Ectodermal cell (in vitro differentiated cells): ENCODE measurements around the gene CYP4A11.
"Not testable (repeated sequence)": the region's sequence is repeated elsewhere in the genome, so short reads cannot be mapped to it uniquely, and the experiment has no call there.

ENCODE experiments used
- H3K27ac ChIP-seq: 2 replicates; pipeline ENCODE4 v1.7.0; 2013; ENCODE audit warnings: mild to moderate bottlenecking, low read depth, low read length; ENCODE audit not compliant: insufficient read depth, poor library complexity, severe bottlenecking
- H3K27me3 ChIP-seq: 2 replicates; pipeline ENCODE4 v1.7.0; 2013; ENCODE audit warnings: mild to moderate bottlenecking, low read length; ENCODE audit not compliant: insufficient read depth, control insufficient read depth, poor library complexity, severe bottlenecking
- H3K36me3 ChIP-seq: one replicate; pipeline ENCODE4 v1.7.0; 2013; ENCODE audit warnings: low read length; ENCODE audit not compliant: control insufficient read depth, insufficient read depth
- H3K4me1 ChIP-seq: one replicate; pipeline ENCODE4 v1.7.0; 2013; ENCODE audit warnings: low read length; ENCODE audit not compliant: control insufficient read depth, insufficient read depth
- H3K4me3 ChIP-seq: 2 replicates; pipeline ENCODE4 v1.7.0; 2013; ENCODE audit warnings: low read depth, low read length, control low read depth; ENCODE audit not compliant: insufficient read depth
- H3K9me3 ChIP-seq: 2 replicates; pipeline ENCODE4 v1.7.0; 2013; ENCODE audit warnings: mild to moderate bottlenecking, low read length, moderate library complexity; ENCODE audit not compliant: control insufficient read depth
- WGBS, 2 experiments: methylation state at CpG; one replicate each; pipeline ENCODE4 v1.1.7; 2013; ENCODE audit warnings: missing lambda C conversion rate in 2 of 2; 5-methylcytosine and 5-hydroxymethylcytosine counted together

Gene CYP4A11

GRCh38 chr1:46927249-46927835 is 13.9 kb downstream of the CYP4A11 start:
- Histone ChIP-seq H3K4me1 (no peaks in the 10 kb centered on the region), H3K9me3 (no peaks in the 10 kb centered on the region), H3K36me3 (no peaks in the 10 kb centered on the region), H3K27ac (no peak overlapping the region), H3K4me3 (no peak overlapping the region), H3K27me3 (no peaks in the 10 kb centered on the region)
- 93% methylated on average over 3 of the region's 3 CpGs for WGBS, 2 experiments

GRCh38 chr1:46910790-46911189 is 30.5 kb downstream of the CYP4A11 start:
- H3K27ac ChIP-seq: no peak overlapping the region
- no peaks in the 10 kb centered on the region for H3K4me1 ChIP-seq
- no peaks in the 10 kb centered on the region for H3K27me3 ChIP-seq
- no peaks in the 10 kb centered on the region for H3K36me3 ChIP-seq
- 79 to 91% methylated on average over 2 of the region's 2 CpGs for WGBS, 2 experiments
- no peak overlapping the region for H3K4me3 ChIP-seq
- no peaks in the 10 kb centered on the region for H3K9me3 ChIP-seq

GRCh38 chr1:46903481-46903880 is 37.8 kb downstream of the CYP4A11 start:
- no peaks in the 10 kb centered on the region for H3K9me3 ChIP-seq
- 88 to 91% methylated on average over 4 of the region's 4 CpGs for WGBS, 2 experiments
- no peaks in the 10 kb centered on the region for H3K4me1 ChIP-seq
- no peak overlapping the region for H3K4me3 ChIP-seq
- no peaks in the 10 kb centered on the region for H3K36me3 ChIP-seq
- no peak overlapping the region for H3K27ac ChIP-seq
- no peaks in the 10 kb centered on the region for H3K27me3 ChIP-seq

GRCh38 chr1:46900401-46900800 is 40.9 kb downstream of the CYP4A11 start:
- 95 to 100% methylated on average over 1 of the region's 1 CpG for whole genome bisulfite sequencing, 2 experiments

GRCh38 chr1:46881656-46882055 is 59.6 kb downstream of the CYP4A11 start:
- H3K4me3 ChIP-seq, H3K4me1 ChIP-seq, H3K36me3 ChIP-seq, H3K9me3 ChIP-seq, H3K27ac ChIP-seq, H3K27me3 ChIP-seq: not testable (repeated sequence)
- WGBS, 2 experiments: 90 to 95% methylated on average over 3 of the region's 3 CpGs

More at GRCh38 chr1:46900401-46900800, 40.9 kb downstream of the CYP4A11 start:
- no peaks in the 10 kb centered on the region for H3K36me3 ChIP-seq
- no peak overlapping the region for H3K27ac ChIP-seq
- H3K4me1 ChIP-seq: no peaks in the 10 kb centered on the region
- no peak overlapping the region for H3K4me3 ChIP-seq
- no peaks in the 10 kb centered on the region for H3K9me3 ChIP-seq
- H3K27me3 ChIP-seq: no peaks in the 10 kb centered on the region
